ENCODE results near the gene GCSAM. TPM values are rescaled to one million over a fixed set of nuclear protein-coding genes. Genes with fewer than 3 reads are reported as not detected.
A peak's percentile ranks its signal among the peaks of the same experiment; 100 is the strongest.

Gene GCSAM
- total RNA-seq, 1 donor from 2014 or later, result 0.52 TPM

DNA sequence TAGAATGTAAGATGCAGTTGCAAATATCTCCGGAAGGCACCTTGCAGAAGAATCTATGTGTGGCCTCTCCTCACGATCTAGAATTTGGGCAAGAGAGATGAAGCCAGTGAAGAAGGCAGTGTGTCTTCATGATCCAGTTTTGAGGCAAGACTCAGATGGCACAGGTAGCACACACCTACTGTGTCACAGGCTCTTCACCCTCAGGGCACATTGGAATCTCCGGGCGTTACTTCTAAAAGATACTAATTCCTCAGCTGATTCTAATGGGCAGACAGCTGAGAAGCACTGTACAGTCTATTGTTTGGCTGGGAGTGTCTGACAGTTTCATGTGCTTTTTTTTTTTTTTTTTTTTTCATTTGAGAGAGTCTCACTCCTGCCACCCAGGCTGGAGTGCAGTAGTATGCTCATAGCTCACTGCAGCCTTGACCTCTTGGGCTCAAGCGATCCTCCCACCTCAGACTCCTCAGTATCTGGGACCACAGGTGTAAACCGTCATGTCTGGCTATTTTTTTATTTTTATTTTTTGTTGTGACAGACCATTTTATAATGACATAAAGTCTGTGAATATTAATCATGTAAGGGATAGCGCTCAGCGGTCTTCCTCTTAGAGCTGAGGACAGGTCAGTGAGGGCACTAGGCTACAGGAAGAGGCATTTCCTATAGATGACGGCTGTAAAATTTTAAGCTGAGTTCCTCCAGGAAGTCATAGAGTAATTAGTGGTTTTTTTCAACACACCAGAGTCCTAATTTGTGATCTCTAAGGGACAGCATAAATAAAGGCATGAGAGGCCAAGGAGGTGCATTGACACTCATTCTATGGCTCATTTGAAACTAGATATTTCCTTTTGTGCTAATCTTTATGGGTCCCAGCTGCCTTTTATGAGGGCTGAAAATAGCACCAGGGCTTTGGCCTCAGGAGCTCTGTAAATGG is 42.8 kb downstream of the GCSAM start:
- no peaks in the 10 kb centered on the region for H3K36me3 ChIP-seq (ENCODE audit: control insufficient read depth in 3 of 3, insufficient read depth in 3 of 3, low read length in 3 of 3)
- no peak overlapping the region for H3K27ac ChIP-seq (ENCODE audit: low read depth, low read length)
- peaks cover 8 to 14% (median 10%) of the 10 kb centered on the region in 3 donors for H3K4me1 ChIP-seq (ENCODE audit: control insufficient read depth in 3 of 3, insufficient read depth in 3 of 3, low read length in 3 of 3)

DNA sequence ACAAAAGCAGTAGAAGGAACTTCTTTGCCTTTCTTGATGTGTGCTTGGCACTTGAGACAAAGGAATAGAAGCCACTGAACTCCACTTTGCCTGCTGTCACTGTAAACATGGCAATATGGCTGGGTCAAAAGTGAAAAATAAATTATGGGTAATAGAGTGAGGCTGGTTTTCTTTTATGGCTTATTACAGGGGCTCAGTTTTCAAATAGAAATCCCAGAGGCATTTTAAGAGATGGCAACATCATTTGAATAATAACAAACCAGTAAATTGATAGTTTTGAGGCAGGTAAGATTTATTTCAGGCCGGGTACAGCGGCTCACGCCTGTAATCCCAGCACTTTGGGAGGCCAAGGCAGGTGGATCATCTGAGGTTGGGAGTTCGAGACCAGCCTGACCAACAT is 44.1 kb downstream of the GCSAM start:
- no peaks in the 10 kb centered on the region for H3K36me3 ChIP-seq (ENCODE audit: control insufficient read depth in 3 of 3, insufficient read depth in 3 of 3, low read length in 3 of 3)
- H3K9ac ChIP-seq (ENCODE audit: low read depth in 1 of 3, low read length in 3 of 3), result no peak overlapping the region
- H3K27me3 ChIP-seq (ENCODE audit: control insufficient read depth in 3 of 3, insufficient read depth in 3 of 3, low read length in 3 of 3), result no peaks in the 10 kb centered on the region
- H3K27ac ChIP-seq (ENCODE audit: low read depth, low read length), result no peak overlapping the region
- H3K4me1 ChIP-seq (ENCODE audit: control insufficient read depth in 3 of 3, insufficient read depth in 3 of 3, low read length in 3 of 3), result peaks cover 8 to 14% (median 10%) of the 10 kb centered on the region in 3 donors
- no peak overlapping the region for H3K4me3 ChIP-seq (ENCODE audit: low read length in 3 of 3)
- H3K9me3 ChIP-seq (ENCODE audit: control insufficient read depth in 3 of 3, low read length in 3 of 3), result no peaks in the 10 kb centered on the region

More for the DNA sequence above, 42.8 kb downstream of the GCSAM start:
- Histone ChIP-seq H3K4me3 (ENCODE audit: low read length in 3 of 3) (no peak overlapping the region), H3K9me3 (ENCODE audit: control insufficient read depth in 3 of 3, low read length in 3 of 3) (no peaks in the 10 kb centered on the region), H3K27me3 (ENCODE audit: control insufficient read depth in 3 of 3, insufficient read depth in 3 of 3, low read length in 3 of 3) (no peaks in the 10 kb centered on the region), H3K9ac (ENCODE audit: low read depth in 1 of 3, low read length in 3 of 3) (peak overlapping the region in 1 of 3 donors; percentile 25)

DNA sequence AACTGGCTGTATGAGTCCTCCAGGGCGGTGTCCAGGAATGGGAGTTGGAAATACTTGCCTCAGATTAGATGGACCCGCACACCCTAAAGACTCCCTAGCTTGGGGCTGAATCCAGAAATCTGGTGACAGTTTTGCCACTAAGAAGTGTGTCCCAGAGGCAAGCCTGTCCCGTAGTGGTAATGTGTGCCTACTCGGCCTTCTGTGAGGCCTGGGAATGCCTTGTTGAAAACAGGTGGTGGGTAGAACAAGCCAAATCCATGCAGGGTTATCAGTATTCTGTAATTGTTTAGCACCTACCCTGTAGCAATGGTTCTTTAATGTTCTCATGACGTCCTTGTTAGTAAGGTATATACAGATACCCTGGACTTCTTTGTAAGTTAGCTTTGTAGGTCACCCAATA is 45.3 kb downstream of the GCSAM start:
- Histone ChIP-seq H3K4me1 (ENCODE audit: control insufficient read depth in 3 of 3, insufficient read depth in 3 of 3, low read length in 3 of 3) (peaks cover 8 to 12% (median 10%) of the 10 kb centered on the region in 3 donors), H3K4me3 (ENCODE audit: low read length in 3 of 3) (no peak overlapping the region), H3K27ac (ENCODE audit: low read depth, low read length) (no peak overlapping the region), H3K27me3 (ENCODE audit: control insufficient read depth in 3 of 3, insufficient read depth in 3 of 3, low read length in 3 of 3) (no peaks in the 10 kb centered on the region), H3K36me3 (ENCODE audit: control insufficient read depth in 3 of 3, insufficient read depth in 3 of 3, low read length in 3 of 3) (no peaks in the 10 kb centered on the region), H3K9me3 (ENCODE audit: control insufficient read depth in 3 of 3, low read length in 3 of 3) (no peaks in the 10 kb centered on the region), H3K9ac (ENCODE audit: low read depth in 1 of 3, low read length in 3 of 3) (no peak overlapping the region)

DNA sequence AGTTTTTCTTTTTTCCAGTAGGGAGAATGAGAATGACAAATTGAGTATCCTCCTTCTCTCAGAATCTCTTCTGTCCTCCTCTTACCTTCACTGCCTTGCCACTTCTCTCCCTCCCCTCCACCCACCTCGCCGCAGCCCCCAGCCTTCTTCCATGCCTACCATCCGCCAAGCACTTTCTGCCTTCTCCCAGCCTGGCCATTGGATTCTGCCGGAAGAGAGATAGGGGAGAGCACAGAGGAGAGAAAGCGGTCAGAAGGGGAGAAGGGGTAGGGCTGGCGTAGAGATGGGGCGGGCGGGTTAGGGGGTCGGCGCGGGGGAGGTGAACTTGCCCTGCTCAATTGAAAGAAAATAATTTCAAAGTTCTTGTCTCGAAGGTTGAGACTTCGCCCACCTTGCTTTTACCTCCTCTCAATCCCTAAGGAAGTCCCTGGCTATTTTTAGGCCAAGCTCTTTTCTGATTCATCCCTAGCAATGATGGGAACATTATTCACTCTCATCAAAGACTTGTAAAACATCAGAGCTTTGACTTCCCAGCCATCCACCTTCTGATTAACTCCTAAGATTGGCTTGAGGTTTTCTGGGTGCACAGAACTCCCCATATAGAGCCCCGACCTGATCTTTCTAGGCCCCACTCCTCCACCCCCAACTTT is 46.0 kb downstream of the GCSAM start:
- Histone ChIP-seq H3K4me1 (ENCODE audit: control insufficient read depth in 3 of 3, insufficient read depth in 3 of 3, low read length in 3 of 3) (peaks cover 7 to 10% (median 8%) of the 10 kb centered on the region in 3 donors), H3K27ac (ENCODE audit: low read depth, low read length) (peak overlapping the region; percentile 28), H3K9me3 (ENCODE audit: control insufficient read depth in 3 of 3, low read length in 3 of 3) (no peaks in the 10 kb centered on the region), H3K36me3 (ENCODE audit: control insufficient read depth in 3 of 3, insufficient read depth in 3 of 3, low read length in 3 of 3) (no peaks in the 10 kb centered on the region), H3K4me3 (ENCODE audit: low read length in 3 of 3) (peak overlapping the region; percentile 59 to 70 (median 69)), H3K9ac (ENCODE audit: low read depth in 1 of 3, low read length in 3 of 3) (peak overlapping the region in 2 of 3 donors; percentile 45 to 63), H3K27me3 (ENCODE audit: control insufficient read depth in 3 of 3, insufficient read depth in 3 of 3, low read length in 3 of 3) (no peaks in the 10 kb centered on the region)

DNA sequence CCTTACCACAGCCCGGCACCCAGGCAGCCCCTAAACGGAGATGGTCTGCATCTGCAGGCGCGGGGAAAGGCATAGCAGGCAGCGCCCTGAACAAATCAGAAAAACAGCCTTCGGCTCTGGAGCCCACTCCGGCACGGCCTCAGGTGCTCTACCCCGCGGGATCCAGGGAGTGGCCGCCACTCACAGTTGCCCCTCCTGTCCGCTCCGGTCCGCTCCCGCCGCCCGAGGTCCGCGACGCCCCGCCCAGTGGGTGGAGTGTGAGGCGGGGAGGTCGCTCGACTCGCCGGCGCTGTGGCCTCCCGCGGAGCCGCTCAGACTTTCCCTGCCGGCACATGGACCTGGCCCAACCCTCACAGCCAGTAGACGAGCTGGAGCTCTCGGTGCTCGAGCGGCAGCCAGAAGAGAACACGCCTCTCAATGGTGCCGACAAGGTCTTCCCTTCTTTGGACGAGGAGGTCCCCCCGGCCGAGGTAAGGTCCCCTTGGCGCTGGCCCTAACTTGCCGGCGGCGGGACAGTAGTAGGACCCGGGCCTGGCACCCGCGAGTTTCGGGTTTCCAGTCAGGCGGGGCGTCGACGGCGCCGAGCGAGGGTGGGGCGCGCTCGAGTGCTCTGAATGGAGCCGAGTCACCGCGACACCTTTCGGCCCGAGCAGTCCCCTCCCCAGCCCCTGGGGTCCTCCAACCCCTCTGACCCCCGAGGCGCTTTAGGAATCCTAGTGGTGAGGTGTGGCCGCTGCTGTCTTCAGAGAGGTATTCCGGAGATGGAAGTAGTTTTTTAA is 46.8 kb downstream of the GCSAM start, which contains the start of gene C3orf52:
TSS of gene C3orf52 (plus strand) at position 314 of the 779 bp plus-strand sequence. CDS start at position 333, 19 bp downstream.
- peak within 1 kb of the TSS; percentile 28 for H3K27ac ChIP-seq (ENCODE audit: low read depth, low read length)
- H3K9ac ChIP-seq (ENCODE audit: low read depth in 1 of 3, low read length in 3 of 3), result peak within 1 kb of the TSS; percentile 63 to 72 (median 63)
- H3K36me3 ChIP-seq (ENCODE audit: control insufficient read depth in 3 of 3, insufficient read depth in 3 of 3, low read length in 3 of 3), result no peaks in the 10 kb centered on the region

DNA sequence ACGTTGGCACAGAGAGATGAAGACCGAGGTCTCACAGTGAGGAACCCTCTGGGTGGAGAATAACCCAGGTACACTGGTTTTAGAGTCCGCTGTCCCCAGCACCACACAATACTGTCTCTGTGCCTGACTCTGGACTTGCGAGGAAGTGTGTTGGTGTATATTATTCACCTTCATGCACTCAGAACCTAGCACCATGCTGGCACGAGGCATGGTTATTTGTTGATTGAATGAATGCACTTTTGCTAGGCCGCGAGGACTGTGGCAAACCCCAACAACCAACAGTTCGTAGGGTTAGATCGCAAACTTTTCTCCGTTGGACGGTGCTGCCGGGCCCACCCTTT is 47.3 kb downstream of the GCSAM start:
- Histone ChIP-seq H3K4me3 (ENCODE audit: low read length in 3 of 3) (peak overlapping the region; percentile 59 to 70 (median 69)), H3K27me3 (ENCODE audit: control insufficient read depth in 3 of 3, insufficient read depth in 3 of 3, low read length in 3 of 3) (no peaks in the 10 kb centered on the region), H3K27ac (ENCODE audit: low read depth, low read length) (no peak overlapping the region), H3K9ac (ENCODE audit: low read depth in 1 of 3, low read length in 3 of 3) (peak overlapping the region; percentile 63 to 72 (median 63)), H3K9me3 (ENCODE audit: control insufficient read depth in 3 of 3, low read length in 3 of 3) (no peaks in the 10 kb centered on the region), H3K36me3 (ENCODE audit: control insufficient read depth in 3 of 3, insufficient read depth in 3 of 3, low read length in 3 of 3) (no peaks in the 10 kb centered on the region), H3K4me1 (ENCODE audit: control insufficient read depth in 3 of 3, insufficient read depth in 3 of 3, low read length in 3 of 3) (peaks cover 7 to 10% (median 8%) of the 10 kb centered on the region in 3 donors)

More for the DNA sequence above, 46.8 kb downstream of the GCSAM start, which contains the start of gene C3orf52:
- H3K27me3 ChIP-seq (ENCODE audit: control insufficient read depth in 3 of 3, insufficient read depth in 3 of 3, low read length in 3 of 3), result no peaks in the 10 kb centered on the region
- H3K9me3 ChIP-seq (ENCODE audit: control insufficient read depth in 3 of 3, low read length in 3 of 3), result no peaks in the 10 kb centered on the region
- peaks cover 7 to 10% (median 8%) of the 10 kb centered on the region in 3 donors for H3K4me1 ChIP-seq (ENCODE audit: control insufficient read depth in 3 of 3, insufficient read depth in 3 of 3, low read length in 3 of 3)
- peak within 1 kb of the TSS; percentile 59 to 70 (median 69) for H3K4me3 ChIP-seq (ENCODE audit: low read length in 3 of 3)

DNA sequence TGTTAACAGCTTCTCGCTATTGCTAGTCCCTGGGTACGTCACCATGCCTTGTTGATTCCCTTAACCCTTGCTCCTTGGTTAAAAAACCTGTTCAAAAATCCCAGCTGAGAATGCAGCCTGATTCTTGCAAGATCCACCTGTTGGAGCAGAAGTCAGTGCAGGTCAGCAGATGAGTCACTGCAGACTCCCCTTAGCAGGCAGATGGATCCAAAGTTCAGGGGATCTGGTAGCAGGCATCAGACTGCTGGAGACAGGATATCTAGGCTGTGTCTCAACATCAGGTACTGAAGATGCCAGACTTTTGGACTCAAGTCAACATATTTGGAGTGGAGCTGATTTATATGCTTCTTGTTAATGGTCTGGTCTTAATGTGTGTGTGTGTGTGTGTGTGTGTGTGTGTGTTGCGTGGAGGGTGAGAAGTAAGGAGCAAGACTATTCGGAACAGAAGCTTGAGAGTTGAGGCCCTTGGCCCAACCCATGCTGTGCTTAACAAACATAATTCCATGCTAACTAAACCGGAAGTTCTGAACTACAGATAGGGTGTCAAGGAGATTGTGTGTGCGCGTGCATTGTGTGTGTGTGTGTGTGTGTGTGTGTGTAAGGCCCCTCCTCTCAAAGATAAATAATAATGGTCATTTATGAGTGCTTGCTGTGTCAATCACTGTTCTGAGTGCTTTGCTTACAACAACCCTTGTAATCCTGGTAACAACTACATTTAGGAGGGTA is 47.9 kb downstream of the GCSAM start:
- Histone ChIP-seq H3K36me3 (ENCODE audit: control insufficient read depth in 3 of 3, insufficient read depth in 3 of 3, low read length in 3 of 3) (no peaks in the 10 kb centered on the region), H3K27ac (ENCODE audit: low read depth, low read length) (no peak overlapping the region), H3K4me1 (ENCODE audit: control insufficient read depth in 3 of 3, insufficient read depth in 3 of 3, low read length in 3 of 3) (peaks cover 6 to 10% (median 7%) of the 10 kb centered on the region in 3 donors), H3K9ac (ENCODE audit: low read depth in 1 of 3, low read length in 3 of 3) (no peak overlapping the region), H3K9me3 (ENCODE audit: control insufficient read depth in 3 of 3, low read length in 3 of 3) (no peaks in the 10 kb centered on the region), H3K4me3 (ENCODE audit: low read length in 3 of 3) (peak overlapping the region in 1 of 3 donors; percentile 59), H3K27me3 (ENCODE audit: control insufficient read depth in 3 of 3, insufficient read depth in 3 of 3, low read length in 3 of 3) (no peaks in the 10 kb centered on the region)

DNA sequence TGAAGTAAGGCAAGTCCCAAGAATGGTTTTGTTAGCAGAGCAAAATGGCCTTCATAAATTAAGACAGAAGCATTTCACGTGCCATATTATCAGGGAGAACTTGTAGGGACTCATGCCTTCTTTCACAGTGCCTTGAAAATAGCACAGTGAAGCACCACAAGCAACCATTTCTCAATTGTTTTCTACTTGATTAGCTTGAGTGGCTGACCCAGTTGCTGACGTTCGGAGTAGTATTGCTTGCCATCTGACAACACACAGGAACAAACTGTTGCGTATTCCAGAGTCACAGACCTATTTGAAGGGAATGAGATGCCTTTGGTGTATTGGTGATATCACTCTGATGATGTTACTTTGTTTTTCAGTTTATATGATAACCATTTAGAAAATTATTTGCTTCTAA is 49.8 kb downstream of the GCSAM start:
- Histone ChIP-seq H3K4me1 (ENCODE audit: control insufficient read depth in 3 of 3, insufficient read depth in 3 of 3, low read length in 3 of 3) (peaks cover 6 to 10% (median 7%) of the 10 kb centered on the region in 3 donors), H3K9me3 (ENCODE audit: control insufficient read depth in 3 of 3, low read length in 3 of 3) (no peaks in the 10 kb centered on the region), H3K9ac (ENCODE audit: low read depth in 1 of 3, low read length in 3 of 3) (no peak overlapping the region), H3K27ac (ENCODE audit: low read depth, low read length) (no peak overlapping the region), H3K4me3 (ENCODE audit: low read length in 3 of 3) (no peak overlapping the region), H3K36me3 (ENCODE audit: control insufficient read depth in 3 of 3, insufficient read depth in 3 of 3, low read length in 3 of 3) (no peaks in the 10 kb centered on the region), H3K27me3 (ENCODE audit: control insufficient read depth in 3 of 3, insufficient read depth in 3 of 3, low read length in 3 of 3) (peaks cover 0 to 3% (median 0%) of the 10 kb centered on the region in 3 donors)
